ENCODE results near the gene LY6G6F. TPM values are rescaled to one million over a fixed set of nuclear protein-coding genes. Genes with fewer than 3 reads are reported as not detected.

The LY6G6F gene
- total and polyA plus RNA-seq, 2 of the 13 experiments (the other 11 are each of a cell fraction or from before 2014, with no cell fraction given): not detected

DNA sequence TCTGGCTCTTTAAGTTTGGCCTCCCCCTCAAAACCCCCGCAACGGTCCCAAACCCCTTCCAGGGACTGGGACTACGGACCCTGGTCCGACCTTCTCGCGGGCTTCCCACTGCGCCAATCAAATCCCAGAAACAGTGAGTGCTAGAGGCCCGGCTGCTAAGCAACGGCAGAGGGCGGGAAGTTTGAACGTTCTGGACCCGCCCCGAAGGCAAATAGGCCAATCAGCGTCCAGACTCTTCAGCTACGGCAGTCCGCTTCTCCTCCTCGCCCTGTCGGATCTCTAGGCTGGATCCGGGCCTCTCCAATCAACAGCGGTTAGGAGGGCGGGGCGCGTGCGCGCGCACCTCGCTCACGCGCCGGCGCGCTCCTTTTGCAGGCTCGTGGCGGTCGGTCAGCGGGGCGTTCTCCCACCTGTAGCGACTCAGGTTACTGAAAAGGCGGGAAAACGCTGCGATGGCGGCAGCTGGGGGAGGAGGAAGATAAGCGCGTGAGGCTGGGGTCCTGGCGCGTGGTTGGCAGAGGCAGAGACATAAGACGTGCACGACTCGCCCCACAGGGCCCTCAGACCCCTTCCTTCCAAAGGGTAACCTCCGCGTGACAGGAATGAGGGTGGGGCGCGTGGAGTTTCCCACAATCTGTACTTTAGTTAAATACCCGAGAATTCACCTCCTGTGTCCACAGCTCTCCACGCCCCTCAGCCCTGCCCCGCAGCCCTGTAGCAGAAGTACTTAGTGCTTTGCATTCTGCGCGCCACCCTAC, 33.2 kb downstream of the LY6G6F start, which contains the start of gene MSH5 (continued):
- TF ChIP-seq, protein P1, sequence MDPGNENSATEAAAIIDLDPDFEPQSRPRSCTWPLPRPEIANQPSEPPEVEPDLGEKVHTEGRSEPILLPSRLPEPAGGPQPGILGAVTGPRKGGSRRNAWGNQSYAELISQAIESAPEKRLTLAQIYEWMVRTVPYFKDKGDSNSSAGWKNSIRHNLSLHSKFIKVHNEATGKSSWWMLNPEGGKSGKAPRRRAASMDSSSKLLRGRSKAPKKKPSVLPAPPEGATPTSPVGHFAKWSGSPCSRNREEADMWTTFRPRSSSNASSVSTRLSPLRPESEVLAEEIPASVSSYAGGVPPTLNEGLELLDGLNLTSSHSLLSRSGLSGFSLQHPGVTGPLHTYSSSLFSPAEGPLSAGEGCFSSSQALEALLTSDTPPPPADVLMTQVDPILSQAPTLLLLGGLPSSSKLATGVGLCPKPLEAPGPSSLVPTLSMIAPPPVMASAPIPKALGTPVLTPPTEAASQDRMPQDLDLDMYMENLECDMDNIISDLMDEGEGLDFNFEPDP (CRISPR knock-in tag; conservative IDR thresholded peaks at IDR 0.05): peak; percentile 99
- no peak for TF ChIP-seq HNRNPL (IDR thresholded peaks at IDR 0.05; ENCODE audit: low read depth, low read length)
- peak; percentile 99 for TF ChIP-seq ZFP36L1 (CRISPR knock-in tag; IDR thresholded peaks at IDR 0.05)
- TF ChIP-seq, protein P2, sequence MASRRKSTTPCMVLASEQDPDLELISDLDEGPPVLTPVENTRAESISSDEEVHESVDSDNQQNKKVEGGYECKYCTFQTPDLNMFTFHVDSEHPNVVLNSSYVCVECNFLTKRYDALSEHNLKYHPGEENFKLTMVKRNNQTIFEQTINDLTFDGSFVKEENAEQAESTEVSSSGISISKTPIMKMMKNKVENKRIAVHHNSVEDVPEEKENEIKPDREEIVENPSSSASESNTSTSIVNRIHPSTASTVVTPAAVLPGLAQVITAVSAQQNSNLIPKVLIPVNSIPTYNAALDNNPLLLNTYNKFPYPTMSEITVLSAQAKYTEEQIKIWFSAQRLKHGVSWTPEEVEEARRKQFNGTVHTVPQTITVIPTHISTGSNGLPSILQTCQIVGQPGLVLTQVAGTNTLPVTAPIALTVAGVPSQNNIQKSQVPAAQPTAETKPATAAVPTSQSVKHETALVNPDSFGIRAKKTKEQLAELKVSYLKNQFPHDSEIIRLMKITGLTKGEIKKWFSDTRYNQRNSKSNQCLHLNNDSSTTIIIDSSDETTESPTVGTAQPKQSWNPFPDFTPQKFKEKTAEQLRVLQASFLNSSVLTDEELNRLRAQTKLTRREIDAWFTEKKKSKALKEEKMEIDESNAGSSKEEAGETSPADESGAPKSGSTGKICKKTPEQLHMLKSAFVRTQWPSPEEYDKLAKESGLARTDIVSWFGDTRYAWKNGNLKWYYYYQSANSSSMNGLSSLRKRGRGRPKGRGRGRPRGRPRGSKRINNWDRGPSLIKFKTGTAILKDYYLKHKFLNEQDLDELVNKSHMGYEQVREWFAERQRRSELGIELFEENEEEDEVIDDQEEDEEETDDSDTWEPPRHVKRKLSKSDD (CRISPR knock-in tag; IDR thresholded peaks at IDR 0.05; ENCODE audit: low read depth): peak; percentile 89
- TF ChIP-seq, protein P3, sequence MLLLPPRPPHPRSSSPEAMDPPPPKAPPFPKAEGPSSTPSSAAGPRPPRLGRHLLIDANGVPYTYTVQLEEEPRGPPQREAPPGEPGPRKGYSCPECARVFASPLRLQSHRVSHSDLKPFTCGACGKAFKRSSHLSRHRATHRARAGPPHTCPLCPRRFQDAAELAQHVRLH (CRISPR knock-in tag; IDR thresholded peaks at IDR 0.05; ENCODE audit: borderline replicate concordance, low read depth): peak; percentile 70; the same call in 1 of the 2 replicates
- peak; percentile 99 for TF ChIP-seq PRMT3 (CRISPR knock-in tag; IDR thresholded peaks at IDR 0.05; ENCODE audit: borderline replicate concordance, low read depth)
- TF ChIP-seq, protein P4, sequence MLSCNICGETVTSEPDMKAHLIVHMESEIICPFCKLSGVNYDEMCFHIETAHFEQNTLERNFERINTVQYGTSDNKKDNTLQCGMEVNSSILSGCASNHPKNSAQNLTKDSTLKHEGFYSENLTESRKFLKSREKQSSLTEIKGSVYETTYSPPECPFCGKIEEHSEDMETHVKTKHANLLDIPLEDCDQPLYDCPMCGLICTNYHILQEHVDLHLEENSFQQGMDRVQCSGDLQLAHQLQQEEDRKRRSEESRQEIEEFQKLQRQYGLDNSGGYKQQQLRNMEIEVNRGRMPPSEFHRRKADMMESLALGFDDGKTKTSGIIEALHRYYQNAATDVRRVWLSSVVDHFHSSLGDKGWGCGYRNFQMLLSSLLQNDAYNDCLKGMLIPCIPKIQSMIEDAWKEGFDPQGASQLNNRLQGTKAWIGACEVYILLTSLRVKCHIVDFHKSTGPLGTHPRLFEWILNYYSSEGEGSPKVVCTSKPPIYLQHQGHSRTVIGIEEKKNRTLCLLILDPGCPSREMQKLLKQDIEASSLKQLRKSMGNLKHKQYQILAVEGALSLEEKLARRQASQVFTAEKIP (CRISPR knock-in tag; IDR thresholded peaks at IDR 0.05; ENCODE audit: borderline replicate concordance): no peak
- TF ChIP-seq, protein P5, sequence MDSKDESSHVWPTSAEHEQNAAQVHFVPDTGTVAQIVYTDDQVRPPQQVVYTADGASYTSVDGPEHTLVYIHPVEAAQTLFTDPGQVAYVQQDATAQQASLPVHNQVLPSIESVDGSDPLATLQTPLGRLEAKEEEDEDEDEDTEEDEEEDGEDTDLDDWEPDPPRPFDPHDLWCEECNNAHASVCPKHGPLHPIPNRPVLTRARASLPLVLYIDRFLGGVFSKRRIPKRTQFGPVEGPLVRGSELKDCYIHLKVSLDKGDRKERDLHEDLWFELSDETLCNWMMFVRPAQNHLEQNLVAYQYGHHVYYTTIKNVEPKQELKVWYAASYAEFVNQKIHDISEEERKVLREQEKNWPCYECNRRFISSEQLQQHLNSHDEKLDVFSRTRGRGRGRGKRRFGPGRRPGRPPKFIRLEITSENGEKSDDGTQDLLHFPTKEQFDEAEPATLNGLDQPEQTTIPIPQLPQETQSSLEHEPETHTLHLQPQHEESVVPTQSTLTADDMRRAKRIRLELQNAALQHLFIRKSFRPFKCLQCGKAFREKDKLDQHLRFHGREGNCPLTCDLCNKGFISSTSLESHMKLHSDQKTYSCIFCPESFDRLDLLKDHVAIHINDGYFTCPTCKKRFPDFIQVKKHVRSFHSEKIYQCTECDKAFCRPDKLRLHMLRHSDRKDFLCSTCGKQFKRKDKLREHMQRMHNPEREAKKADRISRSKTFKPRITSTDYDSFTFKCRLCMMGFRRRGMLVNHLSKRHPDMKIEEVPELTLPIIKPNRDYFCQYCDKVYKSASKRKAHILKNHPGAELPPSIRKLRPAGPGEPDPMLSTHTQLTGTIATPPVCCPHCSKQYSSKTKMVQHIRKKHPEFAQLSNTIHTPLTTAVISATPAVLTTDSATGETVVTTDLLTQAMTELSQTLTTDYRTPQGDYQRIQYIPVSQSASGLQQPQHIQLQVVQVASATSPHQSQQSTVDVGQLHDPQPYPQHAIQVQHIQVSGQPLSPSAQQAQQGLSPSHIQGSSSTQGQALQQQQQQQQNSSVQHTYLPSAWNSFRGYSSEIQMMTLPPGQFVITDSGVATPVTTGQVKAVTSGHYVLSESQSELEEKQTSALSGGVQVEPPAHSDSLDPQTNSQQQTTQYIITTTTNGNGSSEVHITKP (CRISPR knock-in tag; IDR thresholded peaks at IDR 0.05; ENCODE audit: low read depth): peak; percentile 44; the same call in 1 of the 2 replicates
- TF ChIP-seq HMG20A (CRISPR knock-in tag; IDR thresholded peaks at IDR 0.05; ENCODE audit: borderline replicate concordance): 0 out of 2 replicates have a peak, but pooled peaks have one; percentile 16
- no peak for TF ChIP-seq RBM22 (optimal IDR thresholded peaks at IDR 0.05; ENCODE audit: low read length)
- TF ChIP-seq ZNF350 (CRISPR knock-in tag; IDR thresholded peaks at IDR 0.05; ENCODE audit: borderline replicate concordance, low read depth): no peak; the same call in 1 of the 2 replicates
- TF ChIP-seq ZNF841 (CRISPR knock-in tag; IDR thresholded peaks at IDR 0.05; ENCODE audit: borderline replicate concordance): peak; percentile 97
- no peak for TF ChIP-seq ZNF10 (CRISPR knock-in tag; IDR thresholded peaks at IDR 0.05; ENCODE audit: borderline replicate concordance, low read depth)
- TF ChIP-seq, protein P6, sequence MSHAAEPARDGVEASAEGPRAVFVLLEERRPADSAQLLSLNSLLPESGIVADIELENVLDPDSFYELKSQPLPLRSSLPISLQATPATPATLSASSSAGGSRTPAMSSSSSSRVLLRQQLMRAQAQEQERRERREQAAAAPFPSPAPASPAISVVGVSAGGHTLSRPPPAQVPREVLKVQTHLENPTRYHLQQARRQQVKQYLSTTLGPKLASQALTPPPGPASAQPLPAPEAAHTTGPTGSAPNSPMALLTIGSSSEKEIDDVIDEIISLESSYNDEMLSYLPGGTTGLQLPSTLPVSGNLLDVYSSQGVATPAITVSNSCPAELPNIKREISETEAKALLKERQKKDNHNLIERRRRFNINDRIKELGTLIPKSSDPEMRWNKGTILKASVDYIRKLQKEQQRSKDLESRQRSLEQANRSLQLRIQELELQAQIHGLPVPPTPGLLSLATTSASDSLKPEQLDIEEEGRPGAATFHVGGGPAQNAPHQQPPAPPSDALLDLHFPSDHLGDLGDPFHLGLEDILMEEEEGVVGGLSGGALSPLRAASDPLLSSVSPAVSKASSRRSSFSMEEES (CRISPR knock-in tag; IDR thresholded peaks at IDR 0.05): peak; percentile 84
